Sigmoid colon (tissue), 7 donors: Measurements from ENCODE around the gene ZNHIT6. TPM values are rescaled to one million over a fixed set of nuclear protein-coding genes. Genes with fewer than 3 reads are reported as not detected.

Source experiments
- DNase-seq: peaks from one replicate; pipeline ENCODE4 v3.0.0-alpha.2; 2019
- H3K27ac ChIP-seq, 4 donors: fragments of 200-600 bp; sonication (generic); one replicate each; pipeline ENCODE4 v1.5.1; 2016 to 2019; ENCODE audit warnings: mild to moderate bottlenecking in 1 of 4
- H3K27me3 ChIP-seq, 3 donors: fragments of 200-600 bp; sonication (generic); one replicate each; pipeline ENCODE4 v1.5.1; 2019; ENCODE audit warnings: mild to moderate bottlenecking in 1 of 3
- H3K36me3 ChIP-seq, 4 donors: fragments of 200-600 bp; sonication (generic); one replicate each; pipeline ENCODE4 v1.5.1; 2016 to 2019
- H3K4me1 ChIP-seq, 4 donors: fragments of 200-600 bp; sonication (generic); one replicate each; pipeline ENCODE4 v1.5.1; 2017 to 2019
- H3K4me3 ChIP-seq, 4 donors: fragments of 200-600 bp; sonication (generic); one replicate each; pipeline ENCODE4 v1.5.1; 2017 to 2019; ENCODE audit warnings: mild to moderate bottlenecking in 2 of 4, moderate library complexity in 1 of 4
- H3K9me3 ChIP-seq, 4 donors: fragments of 200-600 bp in 3 of 4; sonication (generic) in 3 of 4; one replicate each; pipeline versions ENCODE4 v1.5.1 to v1.6.1; 2013 to 2019
- CTCF ChIP-seq, 4 experiments: fragments of 450-650 bp in 3 of 4; fragments of 200-600 bp in 1 of 4; IDR thresholded peaks; one replicate each; pipeline ENCODE4 v1.5.1; 2016 to 2019; ENCODE audit warnings: antibody characterized with exemption in 4 of 4, mild to moderate bottlenecking in 3 of 4, moderate library complexity in 2 of 4
- EP300 ChIP-seq, 4 donors: sonication (generic); formaldehyde crosslinking; IDR thresholded peaks; one replicate each; pipeline ENCODE4 v1.6.1; 2017; ENCODE audit warnings: antibody characterized with exemption in 4 of 4
- POLR2A ChIP-seq, 2 donors: fragments of 450-650 bp; IDR thresholded peaks; one replicate each; pipeline ENCODE4 v1.6.1; 2016; ENCODE audit warnings: antibody characterized with exemption in 2 of 2, mild to moderate bottlenecking in 2 of 2, moderate library complexity in 2 of 2
- POLR2AphosphoS5 ChIP-seq, 4 donors: sonication (generic); formaldehyde crosslinking; IDR thresholded peaks; one replicate each; pipeline ENCODE4 v1.6.1; 2017; ENCODE audit warnings: antibody characterized with exemption in 4 of 4
- WGBS, 2 donors: extraction: QIAGEN DNeasy Blood & Tissue Kit; methylation state at CpG; one replicate each; pipeline ENCODE4 v1.1.7; 2013; 5-methylcytosine and 5-hydroxymethylcytosine counted together
- intact Hi-C: fragments of 100-400 bp; cut with DNase I; formaldehyde crosslinking; loops from one replicate; pipeline ENCODE4 v1.15.1; 2023
- polyA plus RNA-seq, 3 donors: library from polyadenylated mRNA; stranded (reverse); fragments of 200-250 nt; gene quantifications; one replicate each; pipeline ENCODE4 v1.2.3, GENCODE V29; 2013
- total RNA-seq, 4 donors: library from RNA; depleted of rRNA; stranded (reverse); fragments of >200 nt; gene quantifications; one replicate each; pipeline ENCODE4 v1.1.0, GENCODE V29; 2016
- donor health status: healthy with polysubstance abuse.
- donor health status: Bipolar disorder and iron deficiency.
- donor health status: healthy.

Gene ZNHIT6
- total and polyA plus RNA-seq, 7 donors = 3.9 to 20.0 (median 12.5) TPM

- Histone ChIP-seq H3K4me3 (no peak overlapping the region), H3K9me3 (no peaks in the 10 kb centered on the region), H3K27me3 (no peaks in the 10 kb centered on the region), H3K4me1 (no peaks in the 10 kb centered on the region), H3K36me3 (peaks cover 0 to 6% (median 0%) of the 10 kb centered on the region in 4 donors), H3K27ac (no peak overlapping the region)
- intact Hi-C loops = no loop called here
- no peak for TF ChIP-seq EP300 (IDR thresholded peaks at IDR 0.05)
- no peak for TF ChIP-seq POLR2AphosphoS5 (IDR thresholded peaks at IDR 0.05)
- TF ChIP-seq POLR2A (IDR thresholded peaks at IDR 0.05) = no peak
- no peak for TF ChIP-seq CTCF (IDR thresholded peaks at IDR 0.05)
- no peak for DNase-seq
Observed at GRCh38 chr1:85660541-85660940, 47.7 kb downstream of the ZNHIT6 start.

- intact Hi-C loops = no loop called here
- no peak overlapping the region for H3K27ac ChIP-seq
Observed at GRCh38 chr1:85659174-85659573, 49.1 kb downstream of the ZNHIT6 start.

GRCh38 chr1:85656948-85657347, 51.3 kb downstream of the ZNHIT6 start:
- no peak overlapping the region for H3K27ac ChIP-seq
- H3K27me3 ChIP-seq = no peaks in the 10 kb centered on the region
- intact Hi-C loops = no loop called here
- no peaks in the 10 kb centered on the region for H3K4me1 ChIP-seq
- TF ChIP-seq POLR2A (IDR thresholded peaks at IDR 0.05) (no peak), EP300 (IDR thresholded peaks at IDR 0.05) (no peak), POLR2AphosphoS5 (IDR thresholded peaks at IDR 0.05) (no peak), CTCF (IDR thresholded peaks at IDR 0.05) (no peak)
- no peaks in the 10 kb centered on the region for H3K9me3 ChIP-seq
- 90 to 96% methylated on average over 1 of the region's 1 CpG for WGBS, 2 donors
- peaks cover 0 to 18% (median 4%) of the 10 kb centered on the region in 4 donors for H3K36me3 ChIP-seq
- DNase-seq = no peak
- H3K4me3 ChIP-seq = no peak overlapping the region

More at GRCh38 chr1:85659174-85659573, 49.1 kb downstream of the ZNHIT6 start:
- TF ChIP-seq POLR2A (IDR thresholded peaks at IDR 0.05) (no peak), EP300 (IDR thresholded peaks at IDR 0.05) (no peak), POLR2AphosphoS5 (IDR thresholded peaks at IDR 0.05) (no peak), CTCF (IDR thresholded peaks at IDR 0.05) (no peak)
- Histone ChIP-seq H3K4me3 (no peak overlapping the region), H3K4me1 (no peaks in the 10 kb centered on the region), H3K9me3 (no peaks in the 10 kb centered on the region), H3K36me3 (peaks cover 0 to 6% (median 2%) of the 10 kb centered on the region in 4 donors), H3K27me3 (no peaks in the 10 kb centered on the region)
- WGBS, 2 donors = 98 to 100% methylated on average over 1 of the region's 1 CpG
- DNase-seq = no peak

GRCh38 chr1:85656256-85656655, 52.0 kb downstream of the ZNHIT6 start:
- DNase-seq = no peak
- H3K27me3 ChIP-seq = no peaks in the 10 kb centered on the region
- 82 to 83% methylated on average over 1 of the region's 1 CpG for WGBS, 2 donors

More at GRCh38 chr1:85656256-85656655, 52.0 kb downstream of the ZNHIT6 start:
- Histone ChIP-seq H3K27ac (no peak overlapping the region), H3K4me3 (no peak overlapping the region), H3K36me3 (peaks cover 0 to 18% (median 4%) of the 10 kb centered on the region in 4 donors), H3K9me3 (no peaks in the 10 kb centered on the region), H3K4me1 (no peaks in the 10 kb centered on the region)
- TF ChIP-seq EP300 (IDR thresholded peaks at IDR 0.05) (no peak), POLR2A (IDR thresholded peaks at IDR 0.05) (no peak), CTCF (IDR thresholded peaks at IDR 0.05) (no peak), POLR2AphosphoS5 (IDR thresholded peaks at IDR 0.05) (no peak)
- intact Hi-C loops = no loop called here
